Smooth muscle cell of trachea (primary cell): ENCODE measurements around the gene CCDC171. TPM values are rescaled to one million over a fixed set of nuclear protein-coding genes. Genes with fewer than 3 reads are reported as not detected.

Experiments
- total RNA-seq: library from RNA; depleted of rRNA; stranded (reverse); fragments of >200 nt; gene quantifications from 2 replicates; pipeline ENCODE4 v1.2.1, GENCODE V29; 2014

CCDC171 gene
- total RNA-seq, result 2.8 and 6.8 TPM in 2 replicates

GRCh38 chr9:15552636-15553527 lies at the start of gene CCDC171:
TSS of gene CCDC171 (plus strand) at chr9:15553043. CDS start at chr9:15564089, 11,046 bp downstream.

GRCh38 chr9:15510789-15511575 lies 41.9 kb upstream of the CCDC171 start, which contains the start of gene PSIP1:
TSS of gene PSIP1 (minus strand) at chr9:15510970. CDS start at chr9:15510188, 782 bp downstream.

Other genes starting within 250 kb of the CCDC171 start
- gene TTC39B, start 245.8 kb upstream of the CCDC171 start, total RNA-seq, result 11.2 and 15.7 TPM in 2 replicates
- gene SNAPC3, start 130.2 kb upstream of the CCDC171 start, total RNA-seq, result 45.7 and 46.4 TPM in 2 replicates
- gene PSIP1, start 42.1 kb upstream of the CCDC171 start, total RNA-seq, result 32.7 and 59.2 TPM in 2 replicates